Prostate gland (tissue), 2 donors: Measurements from ENCODE around the gene ZNF189.

Source experiments
- CTCF ChIP-seq, 4 experiments: fragments of 200-600 bp in 2 of 4; fragments of 450-650 bp in 2 of 4; sonication (generic) in 2 of 4; IDR thresholded peaks; 1 replicate in 3 of 4; 2 replicates in 1 of 4; pipeline ENCODE4 v1.5.1; 2016 to 2019; ENCODE audit warnings: antibody characterized with exemption in 4 of 4, mild to moderate bottlenecking in 2 of 4, moderate library complexity in 2 of 4
- POLR2A ChIP-seq: fragments of 450-650 bp; IDR thresholded peaks from one replicate; pipeline ENCODE4 v1.6.1; 2016; ENCODE audit warnings: antibody characterized with exemption, mild to moderate bottlenecking
- POLR2AphosphoS5 ChIP-seq: sonication (generic); formaldehyde crosslinking; IDR thresholded peaks from one replicate; pipeline ENCODE4 v1.6.1; 2017; ENCODE audit warnings: antibody characterized with exemption

GRCh38 chr9:101398930-101399642, 435 bp downstream of the ZNF189 start:
- TF ChIP-seq POLR2A, result no peak
- TF ChIP-seq CTCF (IDR thresholded peaks at IDR 0.05), result no peak
- TF ChIP-seq POLR2AphosphoS5, result no peak
